NOMO-1 treated with DMSO at 0.1 percent for 48 hours (cell line): ENCODE measurements around the gene ARHGAP35.
"Not testable (repeated sequence)": the region's sequence is repeated elsewhere in the genome, so short reads cannot be mapped to it uniquely, and the experiment has no call there.

Experiments
- DNase-seq: peaks from one replicate; lab custom pipeline; 2025; ENCODE audit not compliant: unreplicated experiment; lab: John Stamatoyannopoulos, UW

ARHGAP35 gene

GRCh38 chr19:46860846-46861690 lies at the start of gene ARHGAP35:
Gene ARHGAP35 (plus strand): TSS chr19:46860997. CDS start chr19:46918676, 57,679 bp downstream.
- DNase-seq = no peak

GRCh38 chr19:46812977-46813838 lies 47.6 kb upstream of the ARHGAP35 start:
- DNase-seq = no peak

- DNase-seq = no peak
Measured at GRCh38 chr19:46813839-46814358, 46.9 kb upstream of the ARHGAP35 start.

GRCh38 chr19:46815833-46816627 lies 44.8 kb upstream of the ARHGAP35 start:
- DNase-seq = no peak

GRCh38 chr19:46818812-46819211 lies 42.0 kb upstream of the ARHGAP35 start:
- no peak for DNase-seq

- DNase-seq = no peak
Measured at GRCh38 chr19:46821512-46822409, 39.0 kb upstream of the ARHGAP35 start.

GRCh38 chr19:46822410-46822787 lies 38.4 kb upstream of the ARHGAP35 start:
- not testable (repeated sequence) for DNase-seq

- no peak for DNase-seq
Measured at GRCh38 chr19:46823049-46823448, 37.7 kb upstream of the ARHGAP35 start.

GRCh38 chr19:46824890-46825730 lies 35.7 kb upstream of the ARHGAP35 start:
- DNase-seq = peak; percentile 35

GRCh38 chr19:46825731-46826055 lies 35.1 kb upstream of the ARHGAP35 start:
- DNase-seq = no peak

- no peak for DNase-seq
Measured at GRCh38 chr19:46828484-46828883, 32.3 kb upstream of the ARHGAP35 start.

GRCh38 chr19:46830864-46831263 lies 29.9 kb upstream of the ARHGAP35 start:
- DNase-seq = no peak

- no peak for DNase-seq
Measured at GRCh38 chr19:46834121-46834520, 26.7 kb upstream of the ARHGAP35 start.

GRCh38 chr19:46834984-46835383 lies 25.8 kb upstream of the ARHGAP35 start:
- DNase-seq = no peak

- DNase-seq = no peak
Measured at GRCh38 chr19:46838160-46838559, 22.6 kb upstream of the ARHGAP35 start.

GRCh38 chr19:46839752-46840497 lies 20.9 kb upstream of the ARHGAP35 start:
- DNase-seq = no peak

GRCh38 chr19:46840498-46840942 lies 20.3 kb upstream of the ARHGAP35 start:
- DNase-seq = peak; percentile 42

- DNase-seq = no peak
Measured at GRCh38 chr19:46841458-46842083, 19.2 kb upstream of the ARHGAP35 start.
